ENCODE measurements around the gene MN1.

The MN1 gene

DNA sequence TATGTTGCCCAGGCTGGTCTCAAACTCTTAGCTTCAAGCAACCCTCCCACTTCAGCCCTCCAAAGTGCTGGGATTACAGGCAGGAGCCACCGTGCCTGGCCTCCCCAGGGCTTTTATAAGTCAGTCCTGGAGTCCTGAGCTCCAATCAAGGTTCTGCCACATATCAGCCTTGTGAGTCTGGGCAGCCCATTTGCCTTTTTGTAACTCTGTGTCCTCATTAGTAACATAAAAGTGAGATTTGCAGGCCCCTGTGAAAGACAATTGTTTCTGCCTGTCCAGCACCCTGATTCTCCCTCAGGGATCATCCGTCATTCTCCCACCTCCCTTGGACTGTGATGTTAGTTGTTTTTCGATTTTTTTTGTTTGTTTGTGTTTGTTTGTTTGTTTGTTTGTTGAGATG, 89.8 kb downstream of the MN1 start:
- ATAC-seq (ENCODE audit: insufficient read depth, low read depth) (no peak), DNase-seq (no peak)
- H2AFZ ChIP-seq (ENCODE audit: low read depth, low read length), result no peak overlapping the region
- H3K4me3 ChIP-seq (ENCODE audit: low read depth in 1 of 2, low read length in 2 of 2), result no peak overlapping the region
- H3K27me3 ChIP-seq (ENCODE audit: insufficient read depth, low read length, poor library complexity), result no peaks in the 10 kb centered on the region
- H3K9me3 ChIP-seq (ENCODE audit: insufficient read depth, low read length, severe bottlenecking), result no peaks in the 10 kb centered on the region
- H3K79me2 ChIP-seq (ENCODE audit: insufficient read depth, low read length), result no peaks in the 10 kb centered on the region
- no peak for TF ChIP-seq EZH2 (IDR thresholded peaks at IDR 0.05; ENCODE audit: borderline replicate concordance, low read depth, low read length, severe bottlenecking)
- TF ChIP-seq, protein P1, sequence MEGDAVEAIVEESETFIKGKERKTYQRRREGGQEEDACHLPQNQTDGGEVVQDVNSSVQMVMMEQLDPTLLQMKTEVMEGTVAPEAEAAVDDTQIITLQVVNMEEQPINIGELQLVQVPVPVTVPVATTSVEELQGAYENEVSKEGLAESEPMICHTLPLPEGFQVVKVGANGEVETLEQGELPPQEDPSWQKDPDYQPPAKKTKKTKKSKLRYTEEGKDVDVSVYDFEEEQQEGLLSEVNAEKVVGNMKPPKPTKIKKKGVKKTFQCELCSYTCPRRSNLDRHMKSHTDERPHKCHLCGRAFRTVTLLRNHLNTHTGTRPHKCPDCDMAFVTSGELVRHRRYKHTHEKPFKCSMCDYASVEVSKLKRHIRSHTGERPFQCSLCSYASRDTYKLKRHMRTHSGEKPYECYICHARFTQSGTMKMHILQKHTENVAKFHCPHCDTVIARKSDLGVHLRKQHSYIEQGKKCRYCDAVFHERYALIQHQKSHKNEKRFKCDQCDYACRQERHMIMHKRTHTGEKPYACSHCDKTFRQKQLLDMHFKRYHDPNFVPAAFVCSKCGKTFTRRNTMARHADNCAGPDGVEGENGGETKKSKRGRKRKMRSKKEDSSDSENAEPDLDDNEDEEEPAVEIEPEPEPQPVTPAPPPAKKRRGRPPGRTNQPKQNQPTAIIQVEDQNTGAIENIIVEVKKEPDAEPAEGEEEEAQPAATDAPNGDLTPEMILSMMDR (IDR thresholded peaks at IDR 0.05; ENCODE audit: borderline replicate concordance, extremely low read depth, low read length, poor library complexity, severe bottlenecking), result no peak
- 0 out of 2 replicates have a peak, but pooled peaks cover 8% of the 10 kb centered on the region for H4K20me1 ChIP-seq (ENCODE audit: insufficient read depth, low read length)
- no peaks in the 10 kb centered on the region for H3K36me3 ChIP-seq (ENCODE audit: insufficient read depth, low read length)
- H3K27ac ChIP-seq (ENCODE audit: low read length), result no peak overlapping the region
- no peak overlapping the region for H3K9ac ChIP-seq (ENCODE audit: low read depth, low read length)
- no peaks in the 10 kb centered on the region for H3K4me1 ChIP-seq (ENCODE audit: insufficient read depth, low read length)
- no peak overlapping the region for H3K4me2 ChIP-seq (ENCODE audit: insufficient read depth, low read length)

DNA sequence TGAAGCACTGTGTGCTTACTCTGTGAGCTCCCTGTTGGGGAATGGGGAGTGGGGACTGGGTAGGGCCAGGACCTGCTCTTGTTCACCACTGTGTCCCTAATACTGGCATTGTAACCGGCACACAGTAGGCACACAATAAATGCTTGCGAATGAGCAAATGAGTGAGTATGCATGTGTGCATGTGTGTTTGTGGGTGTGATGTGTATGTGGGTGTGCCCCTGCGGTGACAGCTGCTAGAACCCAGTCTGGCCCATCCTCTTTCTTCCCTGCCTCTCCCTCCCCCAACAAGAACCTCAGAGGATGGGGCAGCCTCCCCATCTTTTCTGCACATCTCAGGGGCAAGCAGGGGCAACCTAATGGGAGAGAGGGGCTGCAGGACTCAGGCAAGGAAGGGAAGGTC, 90.5 kb downstream of the MN1 start:
- H3K9me3 ChIP-seq (ENCODE audit: insufficient read depth, low read length, severe bottlenecking), result no peaks in the 10 kb centered on the region
- no peak for TF ChIP-seq EZH2 (IDR thresholded peaks at IDR 0.05; ENCODE audit: borderline replicate concordance, low read depth, low read length, severe bottlenecking)
- TF ChIP-seq, protein P1 (IDR thresholded peaks at IDR 0.05; ENCODE audit: borderline replicate concordance, extremely low read depth, low read length, poor library complexity, severe bottlenecking), result no peak
- ATAC-seq (ENCODE audit: insufficient read depth, low read depth) (no peak), DNase-seq (no peak)
- H3K4me2 ChIP-seq (ENCODE audit: insufficient read depth, low read length), result no peak overlapping the region
- H3K79me2 ChIP-seq (ENCODE audit: insufficient read depth, low read length), result no peaks in the 10 kb centered on the region
- no peaks in the 10 kb centered on the region for H3K36me3 ChIP-seq (ENCODE audit: insufficient read depth, low read length)
- H3K4me3 ChIP-seq (ENCODE audit: low read depth in 1 of 2, low read length in 2 of 2), result no peak overlapping the region
- no peak overlapping the region for H3K9ac ChIP-seq (ENCODE audit: low read depth, low read length)
- H4K20me1 ChIP-seq (ENCODE audit: insufficient read depth, low read length), result 0 out of 2 replicates have a peak, but pooled peaks cover 8% of the 10 kb centered on the region
- H2AFZ ChIP-seq (ENCODE audit: low read depth, low read length), result no peak overlapping the region
- no peaks in the 10 kb centered on the region for H3K4me1 ChIP-seq (ENCODE audit: insufficient read depth, low read length)
- H3K27me3 ChIP-seq (ENCODE audit: insufficient read depth, low read length, poor library complexity), result peaks cover 5% of the 10 kb centered on the region
- H3K27ac ChIP-seq (ENCODE audit: low read length), result no peak overlapping the region

DNA sequence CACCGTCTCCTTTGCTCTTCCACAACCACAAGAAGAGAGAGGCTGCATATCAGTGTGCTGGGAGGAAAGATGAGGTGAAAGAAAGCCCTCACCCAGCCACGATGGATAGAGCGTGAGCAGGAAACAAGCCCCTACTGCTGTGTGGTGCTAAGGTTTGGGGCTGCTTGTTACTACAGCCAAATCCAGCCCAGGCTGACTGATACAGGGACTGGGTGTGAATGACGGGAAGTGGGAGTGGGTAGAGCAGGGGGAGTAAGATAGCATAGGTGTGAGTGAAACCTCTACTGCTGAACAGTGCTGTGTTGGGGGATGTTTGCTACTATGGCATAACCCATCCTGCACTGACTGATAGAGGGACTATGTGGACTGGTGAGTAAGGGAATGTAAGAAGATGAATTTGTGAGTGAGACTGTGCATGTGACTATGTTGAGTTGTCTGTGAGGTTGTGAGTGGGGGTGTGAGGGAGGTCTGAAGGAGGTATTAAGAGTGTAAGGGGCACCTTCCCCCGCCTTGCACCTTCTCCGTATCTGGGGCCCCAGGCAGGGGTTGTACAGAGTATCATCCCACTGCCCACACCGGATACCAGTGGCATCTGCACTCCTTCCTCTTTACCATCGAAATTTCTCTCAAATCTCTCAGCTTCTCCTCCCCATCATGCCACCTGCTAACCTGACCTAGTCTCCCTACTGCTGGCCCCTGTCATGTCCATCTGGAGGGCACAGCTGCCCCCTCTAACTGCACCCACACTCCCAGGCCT, 91.5 kb downstream of the MN1 start:
- Histone ChIP-seq H3K27ac (ENCODE audit: low read length) (no peak overlapping the region), H3K4me1 (ENCODE audit: insufficient read depth, low read length) (no peaks in the 10 kb centered on the region), H3K4me2 (ENCODE audit: insufficient read depth, low read length) (no peak overlapping the region), H3K9ac (ENCODE audit: low read depth, low read length) (no peak overlapping the region), H4K20me1 (ENCODE audit: insufficient read depth, low read length) (0 out of 2 replicates have a peak, but pooled peaks cover 8% of the 10 kb centered on the region), H3K36me3 (ENCODE audit: insufficient read depth, low read length) (no peaks in the 10 kb centered on the region), H3K27me3 (ENCODE audit: insufficient read depth, low read length, poor library complexity) (peaks cover 5% of the 10 kb centered on the region), H3K4me3 (ENCODE audit: low read depth in 1 of 2, low read length in 2 of 2) (no peak overlapping the region), H3K9me3 (ENCODE audit: insufficient read depth, low read length, severe bottlenecking) (no peaks in the 10 kb centered on the region), H3K79me2 (ENCODE audit: insufficient read depth, low read length) (no peaks in the 10 kb centered on the region), H2AFZ (ENCODE audit: low read depth, low read length) (no peak overlapping the region)
- ATAC-seq (ENCODE audit: insufficient read depth, low read depth), result no peak
- DNase-seq, result no peak
- TF ChIP-seq, protein P1 (IDR thresholded peaks at IDR 0.05; ENCODE audit: borderline replicate concordance, extremely low read depth, low read length, poor library complexity, severe bottlenecking), result no peak
- no peak for TF ChIP-seq EZH2 (IDR thresholded peaks at IDR 0.05; ENCODE audit: borderline replicate concordance, low read depth, low read length, severe bottlenecking)
